LNCaP clone FGC (cell line): ENCODE data around the gene NTPCR.
"Not testable (repeated sequence)": the region's sequence is repeated elsewhere in the genome, so short reads cannot be mapped to it uniquely, and the experiment has no call there.

Experiments used
- DNase-seq: peaks from one replicate; pipeline ENCODE4 v3.0.0-alpha.2; 2011; ENCODE audit warnings: low read depth
- H3K4me3 ChIP-seq: 2 replicates; pipeline ENCODE4 v1.5.1; 2011; ENCODE audit warnings: mild to moderate bottlenecking, low read depth, low read length, control low read depth
- TF ChIP-seq, protein P1 (sequence below): IDR thresholded peaks from 2 replicates; pipeline ENCODE4 v1.5.1; 2012; ENCODE audit warnings: mild to moderate bottlenecking; ENCODE audit not compliant: control insufficient read depth, insufficient read depth; ENCODE audit errors: extremely low read depth

The NTPCR gene

DNA sequence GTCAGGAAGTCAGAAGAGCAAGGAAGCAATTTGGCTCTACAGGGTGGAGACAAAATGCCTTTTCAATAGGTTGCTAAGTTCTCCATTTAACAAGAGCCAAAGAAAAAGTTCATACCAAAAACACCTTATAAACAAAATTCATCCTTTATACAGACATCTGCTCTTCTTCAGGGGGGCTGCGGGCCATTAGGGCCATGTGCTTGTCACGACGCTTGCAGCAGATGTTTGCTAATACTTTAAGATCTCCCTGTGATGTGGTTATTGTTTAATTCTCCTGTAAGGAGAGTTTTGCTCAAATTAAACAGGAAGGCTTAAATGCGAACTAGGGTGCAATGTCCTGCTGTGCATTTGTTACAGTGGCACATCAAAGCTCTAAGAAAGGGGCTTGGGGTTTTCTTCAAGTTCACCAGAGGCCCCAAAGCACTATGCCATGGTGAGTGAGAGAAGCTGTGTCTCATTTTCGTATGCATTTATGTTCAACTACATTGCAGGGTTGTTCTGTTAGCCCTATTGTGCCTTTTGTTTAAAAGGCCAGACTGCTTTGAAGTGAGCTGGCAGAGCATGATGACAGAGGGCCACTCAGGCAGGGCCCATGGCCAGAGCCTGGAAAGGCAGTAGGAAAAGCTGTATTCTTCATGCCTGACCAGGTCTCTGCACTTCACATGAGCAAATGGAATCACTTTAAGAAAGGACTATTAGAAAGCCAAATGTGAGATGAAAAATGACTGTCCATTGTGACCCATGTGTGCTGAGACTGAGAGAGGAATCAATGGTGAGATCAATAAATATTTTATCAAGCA, 24.8 kb upstream of the NTPCR start:
- TF ChIP-seq, protein P1, sequence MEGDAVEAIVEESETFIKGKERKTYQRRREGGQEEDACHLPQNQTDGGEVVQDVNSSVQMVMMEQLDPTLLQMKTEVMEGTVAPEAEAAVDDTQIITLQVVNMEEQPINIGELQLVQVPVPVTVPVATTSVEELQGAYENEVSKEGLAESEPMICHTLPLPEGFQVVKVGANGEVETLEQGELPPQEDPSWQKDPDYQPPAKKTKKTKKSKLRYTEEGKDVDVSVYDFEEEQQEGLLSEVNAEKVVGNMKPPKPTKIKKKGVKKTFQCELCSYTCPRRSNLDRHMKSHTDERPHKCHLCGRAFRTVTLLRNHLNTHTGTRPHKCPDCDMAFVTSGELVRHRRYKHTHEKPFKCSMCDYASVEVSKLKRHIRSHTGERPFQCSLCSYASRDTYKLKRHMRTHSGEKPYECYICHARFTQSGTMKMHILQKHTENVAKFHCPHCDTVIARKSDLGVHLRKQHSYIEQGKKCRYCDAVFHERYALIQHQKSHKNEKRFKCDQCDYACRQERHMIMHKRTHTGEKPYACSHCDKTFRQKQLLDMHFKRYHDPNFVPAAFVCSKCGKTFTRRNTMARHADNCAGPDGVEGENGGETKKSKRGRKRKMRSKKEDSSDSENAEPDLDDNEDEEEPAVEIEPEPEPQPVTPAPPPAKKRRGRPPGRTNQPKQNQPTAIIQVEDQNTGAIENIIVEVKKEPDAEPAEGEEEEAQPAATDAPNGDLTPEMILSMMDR: no peak
- no peak for DNase-seq
- no peak overlapping the region for H3K4me3 ChIP-seq

DNA sequence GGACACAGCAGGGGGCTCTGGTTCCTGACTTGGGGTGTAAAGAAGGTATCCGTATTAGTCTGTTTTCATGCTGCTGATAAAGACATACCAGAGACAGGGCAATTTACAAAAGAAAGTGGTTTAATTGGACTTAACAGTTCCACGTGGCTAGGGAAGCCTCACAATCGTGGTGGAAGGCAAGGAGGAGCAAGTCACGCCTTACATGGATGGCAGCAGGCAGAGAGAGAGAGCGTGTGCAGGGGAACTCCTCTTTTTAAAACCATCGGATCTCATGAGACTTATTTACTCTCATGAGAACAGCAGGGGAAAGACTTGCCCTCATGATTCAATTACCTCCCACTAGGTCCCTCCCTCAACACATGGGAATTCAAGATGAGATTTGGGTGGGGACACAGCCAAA, 23.2 kb upstream of the NTPCR start:
- DNase-seq, H3K4me3 ChIP-seq: not testable (repeated sequence)

DNA sequence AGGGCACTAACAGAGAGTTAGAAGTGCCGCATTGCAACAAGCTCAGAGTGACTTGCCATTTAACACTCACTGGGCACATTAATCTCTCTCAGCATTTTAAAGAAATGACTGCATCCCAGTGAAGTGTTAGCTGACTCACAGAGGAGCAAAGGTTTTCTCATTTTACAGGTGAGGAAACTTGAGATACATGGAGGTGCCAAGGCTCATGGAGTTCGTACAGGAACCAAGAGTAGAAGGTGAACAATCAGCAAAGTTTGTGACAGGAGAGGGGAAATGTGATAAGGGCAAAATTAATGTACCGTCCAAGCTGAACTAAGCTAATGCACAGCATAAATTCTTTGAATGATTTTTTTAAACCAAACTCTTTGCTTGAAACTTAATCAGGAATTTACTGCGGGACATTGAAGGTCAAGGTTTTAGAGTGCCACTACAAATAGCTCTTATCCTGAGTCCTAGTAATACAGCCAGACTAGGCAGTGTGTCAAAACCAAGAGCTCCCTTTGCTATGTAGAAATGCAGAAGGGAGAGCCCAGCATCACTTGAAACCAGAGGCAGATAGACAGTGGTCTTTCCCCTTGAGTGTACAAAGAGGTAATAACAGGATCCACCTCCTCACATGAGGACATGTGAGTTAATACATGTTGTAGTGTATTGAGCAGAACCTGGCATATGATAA, 22.4 kb upstream of the NTPCR start:
- H3K4me3 ChIP-seq: no peak overlapping the region
- DNase-seq: no peak
- TF ChIP-seq, protein P1: no peak

DNA sequence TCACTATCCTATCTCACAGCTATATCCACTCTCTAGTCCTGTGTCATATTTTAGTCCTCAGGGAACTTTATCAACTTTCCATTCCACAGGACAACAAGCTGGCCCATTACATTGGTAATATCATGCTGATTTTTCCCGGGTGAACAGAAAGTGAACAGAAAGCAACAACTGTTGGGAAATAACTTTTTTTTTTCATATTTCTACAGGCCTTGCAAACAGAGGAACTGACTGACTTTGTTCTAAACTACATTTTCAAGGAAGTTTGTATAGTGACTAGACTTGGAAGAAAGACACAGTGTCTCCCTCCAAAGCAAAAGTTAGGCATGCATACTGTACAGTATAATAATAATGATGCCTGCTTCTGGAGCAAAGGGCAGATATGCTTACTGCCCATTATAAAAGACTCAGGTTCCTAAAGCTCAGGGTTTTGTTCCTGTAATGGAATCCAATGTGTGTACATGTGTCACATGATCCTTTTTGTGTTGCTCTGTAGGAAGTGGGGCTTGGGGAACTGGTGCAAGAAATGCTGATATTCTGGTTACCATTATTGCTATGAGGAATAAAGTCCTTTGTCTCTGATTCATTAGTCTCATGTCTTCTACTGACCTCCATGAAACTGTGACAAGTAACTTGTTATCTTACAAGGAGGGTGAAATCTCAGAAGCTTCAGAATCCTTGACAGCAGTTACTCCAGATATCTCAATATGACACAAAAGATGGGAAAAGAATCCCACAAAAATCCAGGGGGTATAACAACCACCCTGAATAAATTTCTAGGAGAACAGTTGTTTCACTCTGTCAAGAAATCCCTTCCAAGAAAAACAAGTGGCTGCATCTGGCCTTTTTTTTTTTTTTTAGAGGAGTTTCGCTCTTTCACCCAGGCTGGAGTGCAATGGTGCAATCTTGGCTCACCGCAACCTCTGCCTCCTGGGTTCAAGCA, 17.7 kb upstream of the NTPCR start:
- DNase-seq: no peak
- no peak overlapping the region for H3K4me3 ChIP-seq
- TF ChIP-seq, protein P1: no peak

DNA sequence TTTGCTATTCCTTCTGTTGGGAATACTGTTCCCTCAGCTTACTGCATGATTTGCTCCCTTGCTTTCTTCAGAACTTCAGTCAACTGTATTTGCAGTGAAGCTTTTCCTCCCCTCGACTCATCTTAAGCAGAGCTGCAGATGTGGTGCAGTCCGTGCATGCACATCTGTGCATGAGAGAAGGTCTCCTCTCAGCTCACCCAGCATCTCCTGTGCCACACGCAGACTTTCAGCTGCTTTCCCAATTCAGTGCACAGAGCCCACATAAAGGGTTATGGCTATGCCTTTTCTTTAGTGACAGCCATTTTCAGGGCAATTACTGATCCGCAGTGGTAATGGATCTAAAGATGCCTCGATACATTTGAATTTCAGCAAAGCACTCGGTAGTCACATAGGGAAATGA, 13.5 kb upstream of the NTPCR start:
- no peak overlapping the region for H3K4me3 ChIP-seq
- DNase-seq: no peak
- TF ChIP-seq, protein P1: no peak

DNA sequence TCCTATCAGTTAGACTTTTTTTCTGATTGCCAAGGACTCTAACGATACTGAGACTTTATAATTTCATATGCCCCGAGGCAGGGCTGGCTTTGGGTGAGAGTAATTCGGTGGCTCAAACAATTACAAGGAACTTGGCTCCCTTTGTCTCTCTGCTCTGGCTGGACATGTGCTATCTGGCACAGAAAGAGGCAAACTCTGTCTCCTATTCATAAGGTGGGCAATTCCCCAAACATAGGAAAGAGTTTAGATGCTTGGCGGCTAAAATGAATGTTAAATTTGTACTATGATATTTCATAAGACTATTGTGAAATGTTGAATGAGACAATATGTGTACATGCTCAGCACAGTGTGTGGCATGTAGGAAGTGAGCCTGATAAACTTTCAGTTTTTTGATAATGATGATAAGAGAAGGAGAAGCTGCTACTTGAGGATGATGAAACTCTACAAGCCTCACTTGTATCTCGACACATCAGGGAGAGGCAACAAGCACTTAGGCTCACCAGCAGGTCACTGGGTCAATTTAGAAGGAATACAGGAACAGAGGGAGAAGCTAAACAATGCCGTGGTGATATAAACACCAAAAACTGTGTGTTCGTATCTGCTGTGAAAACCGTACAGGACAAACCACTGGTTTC, 12.6 kb upstream of the NTPCR start:
- TF ChIP-seq, protein P1: no peak
- no peak overlapping the region for H3K4me3 ChIP-seq
- no peak for DNase-seq

DNA sequence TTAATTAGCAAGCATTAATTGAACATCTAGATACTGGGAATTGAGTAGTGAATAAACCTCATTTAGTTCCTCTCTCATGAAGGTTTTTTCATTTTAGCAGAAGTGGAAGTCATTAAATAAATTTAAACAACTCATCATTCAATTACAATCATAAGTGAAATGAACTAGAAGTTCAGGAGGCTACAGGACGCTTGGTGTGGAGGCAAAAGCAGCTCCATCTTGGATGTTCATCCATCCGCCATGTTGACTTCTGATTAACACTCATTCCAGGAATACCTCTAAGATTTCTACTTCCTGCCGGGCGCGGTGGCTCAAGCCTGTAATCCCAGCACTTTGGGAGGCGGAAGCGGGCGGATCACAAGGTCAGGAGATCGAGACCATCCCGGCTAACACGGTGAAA, 11.5 kb upstream of the NTPCR start:
- no peak overlapping the region for H3K4me3 ChIP-seq
- DNase-seq: no peak
- TF ChIP-seq, protein P1: no peak
